ENCODE data around the gene C22orf15.

The C22orf15 gene

DNA sequence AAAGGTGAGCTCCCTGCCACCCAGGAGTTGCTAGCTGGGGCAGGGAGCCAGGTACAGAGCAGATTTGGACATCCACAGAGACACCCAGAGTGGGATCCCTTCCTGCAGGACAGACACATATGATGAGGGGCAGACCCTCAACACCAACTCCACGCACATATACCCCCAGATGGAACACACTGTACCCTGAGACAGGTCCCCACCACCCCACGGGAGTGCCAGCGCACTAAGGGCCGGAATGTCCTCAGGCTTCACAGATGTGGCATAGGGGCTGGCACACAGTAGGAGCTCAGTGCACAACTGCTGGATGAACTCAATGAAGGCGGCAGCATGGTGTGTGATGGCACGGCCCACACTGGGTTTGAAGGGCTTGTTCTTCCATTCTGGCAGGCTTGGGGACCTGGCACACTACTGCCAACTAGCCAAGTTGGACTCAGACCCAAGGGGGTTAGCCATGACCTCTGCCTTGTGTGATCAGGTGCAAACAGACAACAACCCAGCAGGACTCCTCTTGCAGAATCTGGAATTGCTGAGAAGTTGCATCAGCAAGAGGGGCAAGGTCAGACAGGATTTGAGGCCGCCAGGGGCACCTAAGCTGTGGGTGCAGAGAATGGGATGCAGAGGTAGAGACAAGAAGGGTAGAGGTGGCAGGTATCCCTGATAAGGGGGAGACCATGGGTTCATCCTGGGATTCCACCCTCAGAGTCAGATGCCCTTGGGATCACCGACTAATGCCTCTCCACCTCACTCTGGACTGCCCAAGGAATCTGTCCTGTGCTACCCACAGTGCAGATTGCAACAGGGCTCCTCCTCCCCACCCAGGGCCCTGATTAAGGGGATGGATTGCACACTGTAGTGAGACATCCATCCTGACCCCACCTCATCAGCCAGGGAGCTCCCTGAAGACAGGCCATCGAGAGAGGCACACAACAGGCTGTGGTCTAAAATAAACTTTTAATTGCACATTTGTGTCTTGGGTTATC is 2.4 kb downstream of the C22orf15 start:
- H3K4me1 Mint-ChIP-seq: peaks cover 29% of the 10 kb centered on the region
- no peaks in the 10 kb centered on the region for H3K36me3 Mint-ChIP-seq (ENCODE audit: low read depth)
- H3K9me3 Mint-ChIP-seq: no peaks in the 10 kb centered on the region
- no peak overlapping the region for H3K27ac Mint-ChIP-seq
- no peak for TF ChIP-seq CTCF (IDR thresholded peaks at IDR 0.05; ENCODE audit: unreplicated experiment in 3 of 3)
- H3K27me3 Mint-ChIP-seq (ENCODE audit: low read depth): no peaks in the 10 kb centered on the region
- H3K4me3 Mint-ChIP-seq: peak overlapping the region; percentile 56 to 60 (median 57)

GRCh38 chr22:23767303-23767672 is 4.5 kb downstream of the C22orf15 start:
- TF ChIP-seq CTCF (IDR thresholded peaks at IDR 0.05; ENCODE audit: unreplicated experiment in 3 of 3): no peak
- Mint-ChIP-seq H3K4me3 (peak overlapping the region; percentile 79 to 91 (median 90)), H3K36me3 (ENCODE audit: low read depth) (no peaks in the 10 kb centered on the region), H3K27me3 (ENCODE audit: low read depth) (no peaks in the 10 kb centered on the region), H3K4me1 (peaks cover 34% of the 10 kb centered on the region), H3K27ac (peak overlapping the region in 1 of 3 experiments; percentile 48), H3K9me3 (no peaks in the 10 kb centered on the region)

DNA sequence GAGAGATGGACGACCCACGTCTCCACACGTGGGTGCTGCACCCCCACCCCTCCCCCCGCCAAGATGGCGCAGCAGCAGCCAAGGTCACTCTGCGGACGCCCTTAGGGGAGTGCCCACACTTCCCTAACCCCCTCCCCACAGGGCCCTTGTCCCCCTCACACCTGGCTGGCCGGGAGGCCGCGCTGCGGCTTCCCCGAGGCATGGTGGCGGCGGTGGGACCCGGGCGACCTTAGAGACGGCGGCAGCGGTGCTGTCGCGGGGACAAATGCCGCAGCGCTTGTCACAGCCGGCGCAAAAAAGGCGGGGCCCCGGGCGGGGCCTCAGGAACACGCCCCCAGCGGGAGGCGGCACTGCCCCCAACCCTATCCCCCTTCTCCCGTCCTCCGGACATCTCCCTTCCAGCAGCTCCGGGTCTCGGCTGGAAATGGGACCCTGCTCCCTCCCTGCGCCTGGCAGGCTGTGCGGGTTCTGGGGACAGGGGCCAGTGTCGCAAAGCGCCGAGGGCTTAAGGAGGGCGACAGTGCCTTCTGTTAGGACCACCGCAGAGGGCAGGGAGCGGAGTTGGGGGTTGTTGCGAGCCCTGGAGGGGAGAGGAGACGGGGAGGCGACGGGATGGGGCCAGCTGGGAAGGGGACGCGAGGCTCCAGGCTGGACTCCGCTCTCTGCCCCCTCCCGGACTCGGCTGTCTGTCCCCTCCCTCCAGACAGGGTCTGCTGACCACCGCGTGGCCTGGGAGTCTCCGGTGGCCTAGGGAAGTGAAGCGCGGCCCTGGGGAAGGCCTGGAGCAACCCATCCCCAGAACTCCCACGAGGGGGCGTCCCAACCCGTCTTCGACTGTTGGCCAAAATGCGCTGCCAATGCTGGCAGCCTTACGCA is 5.1 kb downstream of the C22orf15 start, which contains the start of gene CHCHD10:
Gene CHCHD10, minus strand, starts transcription at position 300 of the 876 bp plus-strand sequence. Its CDS starts 98 bp downstream, at position 202.
- Mint-ChIP-seq H3K27ac (peak within 1 kb of the TSS; percentile 23 to 93 (median 76)), H3K36me3 (ENCODE audit: low read depth) (no peaks in the 10 kb centered on the region), H3K27me3 (ENCODE audit: low read depth) (no peaks in the 10 kb centered on the region), H3K4me1 (peaks cover 28% of the 10 kb centered on the region), H3K9me3 (no peaks in the 10 kb centered on the region), H3K4me3 (peak within 1 kb of the TSS; percentile 90 to 91 (median 90))
- TF ChIP-seq CTCF (IDR thresholded peaks at IDR 0.05; ENCODE audit: unreplicated experiment in 3 of 3): peak; percentile 85 to 92 (median 88)

DNA sequence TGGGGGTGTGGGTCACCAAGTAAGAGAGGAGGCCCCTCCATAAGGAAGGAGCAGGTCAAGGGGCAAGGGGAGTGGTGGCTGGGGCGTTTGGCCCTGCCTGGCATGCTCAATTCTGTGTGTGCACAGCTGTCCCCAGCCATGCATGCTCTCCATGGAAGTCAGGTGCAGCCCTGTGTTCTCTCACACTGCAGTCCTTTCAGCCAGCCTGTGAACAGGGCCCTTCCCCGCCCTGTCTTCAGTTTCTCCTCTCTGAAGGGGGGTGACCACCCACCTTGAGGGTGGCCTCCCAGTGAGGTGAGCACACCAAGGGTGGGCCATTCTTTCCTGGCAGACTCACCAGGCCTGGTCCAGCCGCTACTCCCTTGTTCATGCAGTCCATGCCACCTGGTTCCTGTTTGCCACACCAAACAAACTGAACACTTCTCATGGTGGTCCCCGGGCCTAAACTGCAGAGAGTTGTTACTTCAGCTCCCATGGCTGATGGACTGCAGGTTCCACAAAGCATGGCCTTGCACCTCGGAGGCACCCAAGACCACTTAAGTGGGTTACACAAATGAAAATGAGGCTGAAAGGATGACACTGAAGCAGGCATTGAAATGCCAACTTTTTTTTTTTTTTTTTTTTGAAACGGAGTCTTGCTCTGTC is 6.7 kb downstream of the C22orf15 start:
- H3K4me1 Mint-ChIP-seq: peaks cover 31% of the 10 kb centered on the region
- no peaks in the 10 kb centered on the region for H3K9me3 Mint-ChIP-seq
- H3K36me3 Mint-ChIP-seq (ENCODE audit: low read depth): no peaks in the 10 kb centered on the region
- H3K4me3 Mint-ChIP-seq: peak overlapping the region; percentile 90 to 91 (median 90)
- TF ChIP-seq CTCF (IDR thresholded peaks at IDR 0.05; ENCODE audit: unreplicated experiment in 3 of 3): no peak
- peak overlapping the region in 1 of 3 experiments; percentile 19 for H3K27ac Mint-ChIP-seq
- H3K27me3 Mint-ChIP-seq (ENCODE audit: low read depth): no peaks in the 10 kb centered on the region

DNA sequence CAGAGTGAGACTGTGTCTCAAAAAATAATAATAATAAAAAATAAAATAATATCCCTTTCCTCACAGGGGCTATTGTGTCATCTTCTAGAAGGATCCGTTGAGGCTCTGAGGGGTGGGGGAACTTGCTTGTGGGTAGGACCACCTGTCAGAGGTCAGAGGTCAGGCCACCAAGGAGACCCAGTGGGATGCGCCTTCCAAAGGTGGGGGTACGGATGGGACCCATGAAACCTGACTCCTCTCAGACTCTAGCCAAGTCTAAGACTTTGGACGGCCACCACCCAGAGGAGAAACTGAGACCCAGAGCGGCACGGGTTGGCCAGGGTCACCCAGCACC is 9.5 kb downstream of the C22orf15 start:
- peaks cover 47% of the 10 kb centered on the region for H3K4me1 Mint-ChIP-seq
- peak overlapping the region; percentile 78 to 87 (median 83) for H3K4me3 Mint-ChIP-seq
- no peaks in the 10 kb centered on the region for H3K9me3 Mint-ChIP-seq
- no peaks in the 10 kb centered on the region for H3K36me3 Mint-ChIP-seq (ENCODE audit: low read depth)
- TF ChIP-seq CTCF (IDR thresholded peaks at IDR 0.05; ENCODE audit: unreplicated experiment in 3 of 3): no peak
- H3K27me3 Mint-ChIP-seq (ENCODE audit: low read depth): no peaks in the 10 kb centered on the region
- H3K27ac Mint-ChIP-seq: peak overlapping the region in 1 of 3 experiments; percentile 44
